Measurements from ENCODE around the gene CYP1A2. TPM values are rescaled to one million over a fixed set of nuclear protein-coding genes. Genes with fewer than 3 reads are reported as not detected.
A peak's percentile ranks its signal among the peaks of the same experiment; 100 is the strongest.

The CYP1A2 gene
- total and polyA plus RNA-seq, 7 donors, result 0.03 TPM; not detected in 6

DNA sequence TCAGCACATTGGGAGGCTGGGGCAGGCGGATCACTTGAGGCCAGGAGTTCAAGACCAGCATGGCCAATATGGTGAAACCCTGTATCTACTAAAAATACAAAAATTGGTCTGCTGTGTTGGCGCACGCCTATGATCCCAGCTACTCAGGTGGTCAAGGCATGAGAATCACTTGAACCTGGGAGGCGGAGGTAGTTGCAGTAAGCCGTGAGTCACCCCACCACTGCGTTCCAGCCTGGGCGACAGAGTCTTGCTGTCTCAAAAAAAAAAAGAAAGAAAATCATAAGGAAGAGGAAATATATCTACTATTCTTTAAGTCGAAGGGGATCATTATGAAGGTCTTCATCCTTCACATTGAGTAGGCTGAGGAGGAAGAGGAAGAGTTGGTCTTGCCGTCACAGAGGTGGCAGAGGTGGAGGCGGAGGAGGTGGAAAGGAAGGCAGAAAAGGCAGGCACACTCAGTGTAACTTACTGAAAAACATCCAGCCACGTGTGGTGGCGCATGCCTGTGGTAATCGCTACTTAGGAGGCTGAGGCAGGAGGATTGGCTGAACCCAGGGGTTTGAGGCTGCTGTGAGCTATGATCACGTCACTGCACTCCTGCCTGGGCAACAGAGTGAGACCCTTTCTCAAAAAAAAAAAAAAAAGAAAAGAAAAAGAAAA is 47.5 kb downstream of the CYP1A2 start:
- no peak for ATAC-seq
- Histone ChIP-seq H3K4me1 (peaks cover 34% of the 10 kb centered on the region), H3K27ac (no peak overlapping the region), H3K9me3 (no peaks in the 10 kb centered on the region), H3K4me3 (no peak overlapping the region), H3K27me3 (ENCODE audit: insufficient read depth in 3 of 3, low read length in 2 of 3) (no peaks in the 10 kb centered on the region), H3K36me3 (ENCODE audit: insufficient read depth in 1 of 2, low read depth in 1 of 2) (peaks cover 0 to 14% of the 10 kb centered on the region in 2 donors)
- no peak for DNase-seq
- intact Hi-C loops (cut with DNase I), result no loop called here
- 93 to 95% (median 94%) methylated on average over 14 of the region's 14 CpGs for WGBS, 3 donors
- TF ChIP-seq, protein P1, sequence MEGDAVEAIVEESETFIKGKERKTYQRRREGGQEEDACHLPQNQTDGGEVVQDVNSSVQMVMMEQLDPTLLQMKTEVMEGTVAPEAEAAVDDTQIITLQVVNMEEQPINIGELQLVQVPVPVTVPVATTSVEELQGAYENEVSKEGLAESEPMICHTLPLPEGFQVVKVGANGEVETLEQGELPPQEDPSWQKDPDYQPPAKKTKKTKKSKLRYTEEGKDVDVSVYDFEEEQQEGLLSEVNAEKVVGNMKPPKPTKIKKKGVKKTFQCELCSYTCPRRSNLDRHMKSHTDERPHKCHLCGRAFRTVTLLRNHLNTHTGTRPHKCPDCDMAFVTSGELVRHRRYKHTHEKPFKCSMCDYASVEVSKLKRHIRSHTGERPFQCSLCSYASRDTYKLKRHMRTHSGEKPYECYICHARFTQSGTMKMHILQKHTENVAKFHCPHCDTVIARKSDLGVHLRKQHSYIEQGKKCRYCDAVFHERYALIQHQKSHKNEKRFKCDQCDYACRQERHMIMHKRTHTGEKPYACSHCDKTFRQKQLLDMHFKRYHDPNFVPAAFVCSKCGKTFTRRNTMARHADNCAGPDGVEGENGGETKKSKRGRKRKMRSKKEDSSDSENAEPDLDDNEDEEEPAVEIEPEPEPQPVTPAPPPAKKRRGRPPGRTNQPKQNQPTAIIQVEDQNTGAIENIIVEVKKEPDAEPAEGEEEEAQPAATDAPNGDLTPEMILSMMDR (IDR thresholded peaks at IDR 0.05), result no peak

DNA sequence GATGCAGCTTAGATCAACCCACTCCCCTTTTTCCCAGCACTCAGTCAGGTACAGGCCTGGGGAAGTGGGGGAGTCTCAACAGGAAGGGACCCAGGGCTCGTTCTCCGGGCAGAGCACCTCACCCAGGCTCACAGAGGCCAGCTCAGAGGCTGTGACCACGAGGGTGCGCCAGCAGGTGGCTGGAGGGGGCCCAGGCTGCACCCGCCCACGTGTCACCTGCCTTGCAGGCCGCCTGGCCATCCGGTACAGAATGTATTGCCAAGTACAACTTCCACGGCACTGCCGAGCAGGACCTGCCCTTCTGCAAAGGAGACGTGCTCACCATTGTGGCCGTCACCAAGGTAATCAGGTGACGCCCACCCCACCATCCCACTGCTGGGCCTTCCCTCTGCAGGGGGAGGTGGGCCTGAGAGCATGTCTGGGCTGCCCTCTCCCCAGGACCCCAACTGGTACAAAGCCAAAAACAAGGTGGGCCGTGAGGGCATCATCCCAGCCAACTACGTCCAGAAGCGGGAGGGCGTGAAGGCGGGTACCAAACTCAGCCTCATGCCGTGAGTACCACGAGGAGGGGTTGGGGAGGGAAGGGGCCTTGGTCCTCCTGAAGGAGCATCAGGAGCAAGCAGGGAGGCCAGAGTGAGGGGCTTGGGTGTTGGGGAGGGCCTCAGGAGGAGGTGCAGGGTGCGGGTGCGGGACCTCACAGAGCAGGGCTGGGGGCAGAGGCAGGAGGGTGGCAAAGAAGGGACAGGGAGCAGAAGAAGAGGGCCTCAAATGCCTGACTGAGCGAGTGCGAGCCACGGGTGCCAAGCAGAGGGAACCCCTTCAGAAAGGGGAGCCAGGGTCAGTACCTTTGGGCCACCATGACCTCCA is 50.0 kb downstream of the CYP1A2 start:
- WGBS, 3 donors, result 61 to 72% (median 61%) methylated on average over 21 to 25 of the region's 25 CpGs
- Histone ChIP-seq H3K4me3 (no peak overlapping the region), H3K9me3 (no peaks in the 10 kb centered on the region), H3K27ac (peak overlapping the region; percentile 65), H3K27me3 (ENCODE audit: insufficient read depth in 3 of 3, low read length in 2 of 3) (no peaks in the 10 kb centered on the region), H3K36me3 (ENCODE audit: insufficient read depth in 1 of 2, low read depth in 1 of 2) (peaks cover 3 to 39% of the 10 kb centered on the region in 2 donors), H3K4me1 (peaks cover 21% of the 10 kb centered on the region)
- TF ChIP-seq, protein P1 (IDR thresholded peaks at IDR 0.05), result peak; percentile 26
- ATAC-seq, result peak; percentile 83 to 88 (median 88)
- intact Hi-C loops (cut with DNase I), result no loop called here
- DNase-seq, result peak; percentile 51 to 85

DNA sequence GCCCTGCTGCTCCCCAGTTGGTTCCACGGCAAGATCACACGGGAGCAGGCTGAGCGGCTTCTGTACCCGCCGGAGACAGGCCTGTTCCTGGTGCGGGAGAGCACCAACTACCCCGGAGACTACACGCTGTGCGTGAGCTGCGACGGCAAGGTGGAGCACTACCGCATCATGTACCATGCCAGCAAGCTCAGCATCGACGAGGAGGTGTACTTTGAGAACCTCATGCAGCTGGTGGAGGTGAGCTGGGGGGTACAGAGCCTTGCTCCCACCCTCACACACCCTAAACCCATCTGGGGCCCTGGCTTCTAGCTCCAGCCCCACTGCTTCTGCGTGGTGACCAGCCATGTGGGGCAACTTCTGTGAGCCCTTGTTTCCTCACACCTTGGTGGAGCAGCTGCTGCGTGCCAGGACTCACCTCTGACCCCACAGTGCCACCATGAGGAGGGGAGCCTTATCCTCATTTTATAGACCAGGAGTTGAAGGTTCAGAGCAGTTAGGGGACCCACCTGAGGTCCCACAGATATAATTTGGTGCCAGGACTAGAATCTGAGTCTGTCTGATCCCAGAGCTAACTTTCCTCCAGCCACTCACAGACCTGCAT is 50.7 kb downstream of the CYP1A2 start:
- 86 to 93% (median 91%) methylated on average over 16 of the region's 16 CpGs for whole genome bisulfite sequencing, 3 donors
- DNase-seq, result no peak
- H3K36me3 ChIP-seq (ENCODE audit: insufficient read depth in 1 of 2, low read depth in 1 of 2), result peaks cover 4 to 47% of the 10 kb centered on the region in 2 donors
- intact Hi-C loops (cut with DNase I), result no loop called here
- H3K27me3 ChIP-seq (ENCODE audit: insufficient read depth in 3 of 3, low read length in 2 of 3), result no peaks in the 10 kb centered on the region
- peak in 3 of 4 donors; percentile 4 to 34 (median 26) for ATAC-seq
- TF ChIP-seq, protein P1 (IDR thresholded peaks at IDR 0.05), result no peak
- peak overlapping the region; percentile 65 for H3K27ac ChIP-seq
- no peaks in the 10 kb centered on the region for H3K9me3 ChIP-seq
- H3K4me3 ChIP-seq, result no peak overlapping the region
- H3K4me1 ChIP-seq, result peaks cover 21% of the 10 kb centered on the region

DNA sequence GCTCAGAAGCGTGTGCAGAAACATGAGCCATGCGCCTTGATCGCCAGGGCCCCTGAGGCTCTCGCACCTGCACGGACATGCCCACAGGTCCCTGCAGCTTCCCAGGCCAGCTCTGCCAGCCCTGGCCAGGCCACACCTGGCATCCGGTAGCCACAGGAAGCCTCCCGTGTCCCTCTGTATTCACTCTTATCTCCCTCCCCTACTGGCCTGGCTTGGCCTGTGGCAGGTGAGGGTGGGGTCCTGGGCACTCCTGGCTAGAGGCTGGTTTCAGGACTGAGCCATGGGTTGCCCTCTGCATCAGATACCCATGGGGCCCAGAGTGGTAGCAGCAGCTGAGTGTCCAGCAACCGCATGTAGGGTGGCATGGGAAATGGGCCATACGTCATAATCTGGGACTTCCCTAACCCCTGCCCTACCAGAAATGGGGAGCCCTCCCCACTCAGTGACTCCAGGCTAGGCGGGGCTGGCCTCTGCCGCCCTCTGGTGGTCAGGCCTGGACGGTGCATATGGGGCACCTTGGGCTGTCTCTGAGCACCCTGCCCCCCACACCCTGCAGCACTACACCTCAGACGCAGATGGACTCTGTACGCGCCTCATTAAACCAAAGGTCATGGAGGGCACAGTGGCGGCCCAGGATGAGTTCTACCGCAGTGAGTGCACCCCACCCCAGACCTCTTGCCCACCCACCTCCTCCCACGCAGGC is 51.4 kb downstream of the CYP1A2 start:
- intact Hi-C loops (cut with DNase I), result loop anchor here (1.0 to 2.0 kb wide), 3 partner anchors 17 to 29 kb away; partner anchors contain the start of gene CSK (in 2 of the 2)
- WGBS, 3 donors, result 40 to 60% (median 42%) methylated on average over 16 to 18 of the region's 18 CpGs
- no peak overlapping the region for H3K4me3 ChIP-seq

More for the DNA sequence above, 51.4 kb downstream of the CYP1A2 start:
- TF ChIP-seq, protein P1 (IDR thresholded peaks at IDR 0.05), result peak; percentile 97
- H3K36me3 ChIP-seq (ENCODE audit: insufficient read depth in 1 of 2, low read depth in 1 of 2), result peaks cover 4 to 48% of the 10 kb centered on the region in 2 donors
- no peaks in the 10 kb centered on the region for H3K9me3 ChIP-seq
- peaks cover 21% of the 10 kb centered on the region for H3K4me1 ChIP-seq
- no peaks in the 10 kb centered on the region for H3K27me3 ChIP-seq (ENCODE audit: insufficient read depth in 3 of 3, low read length in 2 of 3)
- DNase-seq, result peak; percentile 82 to 90
- peak overlapping the region; percentile 65 for H3K27ac ChIP-seq
- peak; percentile 87 to 90 (median 87) for ATAC-seq
